WTC11 (cell line): ENCODE data around the gene CLIP3. TPM values are rescaled to one million over a fixed set of nuclear protein-coding genes. Genes with fewer than 3 reads are reported as not detected.
A peak's percentile ranks its signal among the peaks of the same experiment; 100 is the strongest.

ENCODE experiments used
- ATAC-seq: fragments of 200-7000 bp; cut with Tn5 transposase; 2 replicates; pipeline ENCODE4 v1.10.0; 2021; ENCODE audit warnings: mild to moderate bottlenecking, moderate library complexity
- CTCF ChIA-PET: fragments of 300-600 bp; sonication (Branson Sonifier 250); formaldehyde crosslinking; loops from one replicate; lab custom pipeline; 2021; ENCODE audit warnings: antibody characterized with exemption; lab: Charles Lee
- POLR2A ChIA-PET: fragments of 350-600 bp; sonication (Branson Sonifier 250); formaldehyde crosslinking; loops from one replicate; lab custom pipeline; 2021; ENCODE audit warnings: antibody characterized with exemption; lab: Charles Lee
- DNase-seq: peaks from one replicate; pipeline ENCODE4 v3.0.0; 2021; ENCODE audit warnings: low spot score
- H3K27ac Mint-ChIP-seq: 2 replicates; pipeline ENCODE4 v1.8.0; 2021; ENCODE audit warnings: mixed read lengths
- H3K27me3 Mint-ChIP-seq: 2 replicates; pipeline ENCODE4 v1.8.0; 2021; ENCODE audit warnings: low read depth, mild to moderate bottlenecking, moderate library complexity, mixed read lengths
- H3K36me3 Mint-ChIP-seq: 2 replicates; pipeline ENCODE4 v1.8.0; 2021; ENCODE audit warnings: mixed read lengths
- H3K4me1 Mint-ChIP-seq: 2 replicates; pipeline ENCODE4 v1.8.0; 2022; ENCODE audit warnings: mixed read lengths
- H3K4me3 Mint-ChIP-seq: 2 replicates; pipeline ENCODE4 v1.8.0; 2021; ENCODE audit warnings: mild to moderate bottlenecking, moderate library complexity, mixed read lengths
- H3K9me3 Mint-ChIP-seq: 2 replicates; pipeline ENCODE4 v1.8.0; 2021; ENCODE audit warnings: mixed read lengths
- CBFB ChIP-seq: sonication (generic); formaldehyde crosslinking; IDR thresholded peaks from 2 replicates; pipeline ENCODE4 v1.8.1; 2022; ENCODE audit warnings: mild to moderate bottlenecking, low read depth, missing genetic modification reagents
- EMX1 ChIP-seq: fragments of 250-450 bp; sonication (Bioruptor Pico); IDR thresholded peaks from 2 replicates; pipeline ENCODE4 v1.8.0; 2021; ENCODE audit warnings: mild to moderate bottlenecking
- ETV6 ChIP-seq: sonication (generic); formaldehyde crosslinking; IDR thresholded peaks from 2 replicates; pipeline ENCODE4 v1.8.1; 2022; ENCODE audit warnings: mild to moderate bottlenecking, missing genetic modification reagents
- FOXP1 ChIP-seq: sonication (generic); formaldehyde crosslinking; IDR thresholded peaks from 2 replicates; pipeline ENCODE4 v1.8.0; 2022; ENCODE audit warnings: missing genetic modification reagents, mild to moderate bottlenecking, moderate library complexity, borderline replicate concordance
- FOXP4 ChIP-seq: sonication (generic); formaldehyde crosslinking; IDR thresholded peaks from 2 replicates; pipeline ENCODE4 v1.8.0; 2022; ENCODE audit warnings: mild to moderate bottlenecking, missing genetic modification reagents
- GABPB1 ChIP-seq: sonication (generic); formaldehyde crosslinking; IDR thresholded peaks from 2 replicates; pipeline ENCODE4 v1.8.1; 2023; ENCODE audit warnings: mild to moderate bottlenecking, missing genetic modification reagents
- JAZF1 ChIP-seq: fragments of 250-450 bp; sonication (Bioruptor Pico); IDR thresholded peaks from 2 replicates; pipeline ENCODE4 v1.9.0; 2021; ENCODE audit warnings: moderate library complexity, mild to moderate bottlenecking, inconsistent platforms
- MAX ChIP-seq: sonication (generic); formaldehyde crosslinking; IDR thresholded peaks from 2 replicates; pipeline ENCODE4 v1.8.0; 2022; ENCODE audit warnings: mild to moderate bottlenecking, missing genetic modification reagents
- MYBL2 ChIP-seq: sonication (generic); formaldehyde crosslinking; IDR thresholded peaks from 2 replicates; pipeline ENCODE4 v1.8.1; 2023; ENCODE audit warnings: mild to moderate bottlenecking, moderate library complexity, missing genetic modification reagents
- NFE2L1 ChIP-seq: sonication (generic); formaldehyde crosslinking; IDR thresholded peaks from 2 replicates; pipeline ENCODE4 v1.8.1; 2023; ENCODE audit warnings: missing genetic modification reagents
- NFYB ChIP-seq: sonication (generic); formaldehyde crosslinking; conservative IDR thresholded peaks from 2 replicates; pipeline ENCODE4 v1.8.0; 2022; ENCODE audit warnings: low read depth, missing genetic modification reagents
- SP1 ChIP-seq: sonication (generic); formaldehyde crosslinking; conservative IDR thresholded peaks from 2 replicates; pipeline ENCODE4 v1.8.1; 2022; ENCODE audit warnings: missing genetic modification reagents
- STAT6 ChIP-seq: sonication (generic); formaldehyde crosslinking; conservative IDR thresholded peaks from 2 replicates; pipeline ENCODE4 v1.8.1; 2023; ENCODE audit warnings: mild to moderate bottlenecking, low read depth, missing genetic modification reagents, moderate library complexity
- TP53 ChIP-seq: sonication (generic); formaldehyde crosslinking; IDR thresholded peaks from 2 replicates; pipeline ENCODE4 v1.8.1; 2023; ENCODE audit warnings: mild to moderate bottlenecking, missing genetic modification reagents
- USF1 ChIP-seq: sonication (generic); formaldehyde crosslinking; IDR thresholded peaks from 2 replicates; pipeline ENCODE4 v1.8.0; 2022; ENCODE audit warnings: mild to moderate bottlenecking, missing genetic modification reagents
- USF2 ChIP-seq: sonication (generic); formaldehyde crosslinking; IDR thresholded peaks from 2 replicates; pipeline ENCODE4 v1.8.1; 2023; ENCODE audit warnings: mild to moderate bottlenecking, missing genetic modification reagents, moderate library complexity
- ZBTB21 ChIP-seq: sonication (generic); formaldehyde crosslinking; IDR thresholded peaks from 2 replicates; pipeline ENCODE4 v1.8.1; 2023; ENCODE audit warnings: mild to moderate bottlenecking, missing genetic modification reagents, borderline replicate concordance
- ZNF396 ChIP-seq: fragments of 250-450 bp; sonication (Bioruptor Pico); IDR thresholded peaks from 2 replicates; pipeline ENCODE4 v1.8.0; 2021; ENCODE audit warnings: mild to moderate bottlenecking, moderate library complexity, borderline replicate concordance
- ZNF425 ChIP-seq: fragments of 250-450 bp; sonication (Bioruptor Pico); conservative IDR thresholded peaks from 2 replicates; pipeline ENCODE4 v1.9.0; 2021; ENCODE audit warnings: mild to moderate bottlenecking
- ZSCAN18 ChIP-seq: fragments of 250-450 bp; sonication (Bioruptor Pico); IDR thresholded peaks from 2 replicates; pipeline ENCODE4 v2.1.2; 2022; ENCODE audit warnings: mild to moderate bottlenecking, moderate library complexity
- total RNA-seq: library from RNA; stranded (reverse); gene quantifications from 3 replicates; pipeline ENCODE4 v1.2.3, GENCODE V29; 2021

The CLIP3 gene
- total RNA-seq, 1 experiment from 2014 or later, result 16.2 TPM

GRCh38 chr19:36008336-36008978, 24.2 kb downstream of the CLIP3 start, which contains the start of gene SYNE4:
SYNE4 (minus strand) TSS chr19:36008813; CDS start chr19:36008681, 132 bp downstream.
- peak within 1 kb of the TSS; percentile 91 for H3K4me3 Mint-ChIP-seq
- CTCF ChIA-PET, result interaction anchor here (0.6 to 2.0 kb wide), 11 partner anchors 12 to 264 kb away, joined by 3 to 13 read pairs (median 4); partner anchors contain the start of gene THAP8
- H3K36me3 Mint-ChIP-seq, result peaks cover 16% of the 10 kb centered on the region
- no peaks in the 10 kb centered on the region for H3K9me3 Mint-ChIP-seq
- DNase-seq (peak; percentile 80), ATAC-seq (peak; percentile 87)
- peaks cover 20% of the 10 kb centered on the region for H3K4me1 Mint-ChIP-seq
- TF ChIP-seq ZNF425 (no peak), MAX (CRISPR knock-in tag) (peak; percentile 72), GABPB1 (peak; percentile 63; the same call in 1 of the 2 replicates), FOXP4 (CRISPR knock-in tag) (0 out of 2 replicates have a peak, but pooled peaks have one; percentile 37), USF2 (peak; percentile 60), NFYB (CRISPR knock-in tag) (no peak), FOXP1 (CRISPR knock-in tag) (0 out of 2 replicates have a peak, but pooled peaks have one; percentile 34), ETV6 (CRISPR knock-in tag) (0 out of 2 replicates have a peak, but pooled peaks have one; percentile 26), NFE2L1 (0 out of 2 replicates have a peak, but pooled peaks have one; percentile 26), ZBTB21 (CRISPR knock-in tag) (no peak), SP1 (CRISPR knock-in tag) (peak; percentile 26; the same call in 1 of the 2 replicates), CBFB (no peak), ZNF396 (CRISPR knock-in tag) (no peak), MYBL2 (CRISPR knock-in tag) (no peak), TP53 (CRISPR knock-in tag) (0 out of 2 replicates have a peak, but pooled peaks have one; percentile 8), STAT6 (CRISPR knock-in tag) (no peak), ZSCAN18 (CRISPR knock-in tag) (no peak), EMX1 (CRISPR knock-in tag) (no peak), JAZF1 (CRISPR knock-in tag) (no peak), USF1 (CRISPR knock-in tag) (peak; percentile 58; the same call in 1 of the 2 replicates)
- peaks cover 16% of the 10 kb centered on the region for H3K27me3 Mint-ChIP-seq
- POLR2A ChIA-PET, result interaction anchor here (1.0 to 2.7 kb wide), 5 partner anchors 12 to 268 kb away, joined by 3 to 18 read pairs (median 4); partner anchors contain the start of genes SDHAF1 and THAP8
- peak within 1 kb of the TSS; percentile 93 for H3K27ac Mint-ChIP-seq
